Measurements from ENCODE around the gene FADS1.

The FADS1 gene

GRCh38 chr11:61833471-61833870, 16.7 kb upstream of the FADS1 start:
- TF ChIP-seq TSHZ2 (CRISPR knock-in tag; IDR thresholded peaks at IDR 0.05) (no peak), RARB (CRISPR knock-in tag; IDR thresholded peaks at IDR 0.05) (no peak), CSRNP3 (CRISPR knock-in tag; IDR thresholded peaks at IDR 0.05) (no peak), SNAI2 (CRISPR knock-in tag; IDR thresholded peaks at IDR 0.05) (no peak), ZNF8 (CRISPR knock-in tag; IDR thresholded peaks at IDR 0.05) (no peak), TCF4 (CRISPR knock-in tag; IDR thresholded peaks at IDR 0.05; ENCODE audit: borderline replicate concordance) (no peak), PATZ1 (CRISPR knock-in tag; IDR thresholded peaks at IDR 0.05; ENCODE audit: borderline replicate concordance) (no peak), CSDC2 (CRISPR knock-in tag; IDR thresholded peaks at IDR 0.05) (no peak), ARNTL (CRISPR knock-in tag; IDR thresholded peaks at IDR 0.05; ENCODE audit: borderline replicate concordance, low read depth) (no peak), TOX (CRISPR knock-in tag; IDR thresholded peaks at IDR 0.05; ENCODE audit: borderline replicate concordance) (no peak), ESRRG (CRISPR knock-in tag; IDR thresholded peaks at IDR 0.05) (no peak), POU6F1 (CRISPR knock-in tag; IDR thresholded peaks at IDR 0.05; ENCODE audit: borderline replicate concordance, low read depth) (no peak), ZNF565 (CRISPR knock-in tag; conservative IDR thresholded peaks at IDR 0.05; ENCODE audit: low read depth) (no peak), CREB5 (CRISPR knock-in tag; IDR thresholded peaks at IDR 0.05; ENCODE audit: low read depth) (no peak), OSR1 (CRISPR knock-in tag; IDR thresholded peaks at IDR 0.05) (no peak), BACH2 (CRISPR knock-in tag; IDR thresholded peaks at IDR 0.05; ENCODE audit: borderline replicate concordance) (no peak), ZNF70 (CRISPR knock-in tag; IDR thresholded peaks at IDR 0.05) (no peak), PPARA (CRISPR knock-in tag; IDR thresholded peaks at IDR 0.05; ENCODE audit: borderline replicate concordance) (no peak)
- no peak for ATAC-seq

GRCh38 chr11:61832754-61833153, 16.0 kb upstream of the FADS1 start:
- TF ChIP-seq TOX (CRISPR knock-in tag; IDR thresholded peaks at IDR 0.05; ENCODE audit: borderline replicate concordance) (no peak), ESRRG (CRISPR knock-in tag; IDR thresholded peaks at IDR 0.05) (no peak), ZNF8 (CRISPR knock-in tag; IDR thresholded peaks at IDR 0.05) (no peak), ARNTL (CRISPR knock-in tag; IDR thresholded peaks at IDR 0.05; ENCODE audit: borderline replicate concordance, low read depth) (no peak), OSR1 (CRISPR knock-in tag; IDR thresholded peaks at IDR 0.05) (no peak), PATZ1 (CRISPR knock-in tag; IDR thresholded peaks at IDR 0.05; ENCODE audit: borderline replicate concordance) (no peak), ZFP30 (CRISPR knock-in tag; IDR thresholded peaks at IDR 0.05) (no peak), TCF4 (CRISPR knock-in tag; IDR thresholded peaks at IDR 0.05; ENCODE audit: borderline replicate concordance) (no peak), TSHZ2 (CRISPR knock-in tag; IDR thresholded peaks at IDR 0.05) (no peak), ZC3H10 (CRISPR knock-in tag; IDR thresholded peaks at IDR 0.05) (no peak), ISL1 (CRISPR knock-in tag; IDR thresholded peaks at IDR 0.05) (no peak), PPARA (CRISPR knock-in tag; IDR thresholded peaks at IDR 0.05; ENCODE audit: borderline replicate concordance) (no peak), ZNF70 (CRISPR knock-in tag; IDR thresholded peaks at IDR 0.05) (no peak)
- ATAC-seq = no peak

All from SK-N-SH treated with all-trans-retinoic acid at 6 μM for 48 hours (cell line).